Prostate gland (tissue), 2 donors: Measurements from ENCODE around the gene PRKD2. TPM values are rescaled to one million over a fixed set of nuclear protein-coding genes. Genes with fewer than 3 reads are reported as not detected.
A peak's percentile ranks its signal among the peaks of the same experiment; 100 is the strongest.

Source experiments
- microRNA counts, 2 donors: library from miRNA; unstranded; fragments of <30 nt; microRNA quantifications; one replicate each; lab custom pipeline; 2016 to 2017
- microRNA-seq: library from miRNA; unstranded; fragments of <30 nt; microRNA quantifications from one replicate; pipeline ENCODE4, GENCODE V29; 2016
- small RNA-seq, 2 donors: library from RNA; depleted of rRNA; stranded (forward); fragments of <200 nt; gene quantifications; one replicate each; pipeline ENCODE3, GENCODE V24; 2016
- total RNA-seq, 2 donors: library from RNA; depleted of rRNA; stranded (reverse); fragments of >200 nt; gene quantifications; one replicate each; pipeline ENCODE4 v1.1.0, GENCODE V29; 2016

The PRKD2 gene
- total RNA-seq, 2 donors from 2014 or later, result 38.9 to 41.8 TPM

MicroRNA genes within 50 kb of the gene (microRNA counts, 767-probe panel; counts per million panel counts)
- 2,503 to 2,949 counts per million in 2 donors for microRNA hsa-miR-320e (lab: Ali Mortazavi, UCI)

Small RNA genes lying within 50 kb of the gene (microRNA-seq; reads per million reads assigned to microRNA genes)
- gene MIR320E, result 8.5 reads per million, percentile 49 among the genes with 10 or more reads in this experiment

Small RNA genes lying within 50 kb of the gene (small RNA-seq; reads per million reads assigned to genes)
- gene MIR320E (0.50 to 0.56 reads per million in 2 donors), gene RF00019 (0 reads per million in 2 donors), gene RN7SL364P (0 reads per million in 2 donors)

Other genes starting within 250 kb of the PRKD2 start
- 10 to 100 TPM; 17.0 to 26.5 TPM for gene PNMA8A, start 245.6 kb downstream of the PRKD2 start, total RNA-seq
- gene PNMA8B, start 221.2 kb downstream of the PRKD2 start, total RNA-seq, result 1 to 10 TPM in 1 of 2 donors, under 1 TPM in 1; 0.96 to 3.1 TPM
- gene CALM3, start 115.8 kb downstream of the PRKD2 start, total RNA-seq, result 100 to 1,000 TPM; 166 to 171 TPM
- gene PTGIR, start 92.0 kb downstream of the PRKD2 start, total RNA-seq, result 1 to 10 TPM in 1 of 2 donors, not detected in 1; 2.2 TPM
- gene GNG8, start 80.9 kb downstream of the PRKD2 start, total RNA-seq, result not detected
- gene DACT3, start 55.9 kb downstream of the PRKD2 start, total RNA-seq, result 10 to 100 TPM in 1 of 2 donors, 1 to 10 TPM in 1; 8.6 to 28.1 TPM
- 10 to 100 TPM; 15.2 to 32.0 TPM for gene FKRP, start 28.9 kb upstream of the PRKD2 start, total RNA-seq
- gene STRN4, start 29.3 kb upstream of the PRKD2 start, total RNA-seq, result 100 to 1,000 TPM in 1 of 2 donors, 10 to 100 TPM in 1; 80.7 to 221 TPM
- 100 to 1,000 TPM; 122 to 214 TPM for gene SLC1A5, start 71.5 kb upstream of the PRKD2 start, total RNA-seq
- gene AP2S1, start 133.7 kb upstream of the PRKD2 start, total RNA-seq, result 100 to 1,000 TPM; 118 to 141 TPM
- gene ARHGAP35, start 143.9 kb upstream of the PRKD2 start, total RNA-seq, result 10 to 100 TPM; 56.3 to 75.0 TPM